Measurements from ENCODE around the gene PARVB. TPM values are rescaled to one million over a fixed set of nuclear protein-coding genes. Genes with fewer than 3 reads are reported as not detected.

The PARVB gene
- 10 to 100 TPM; 71.4 to 71.5 TPM for total RNA-seq

DNA sequence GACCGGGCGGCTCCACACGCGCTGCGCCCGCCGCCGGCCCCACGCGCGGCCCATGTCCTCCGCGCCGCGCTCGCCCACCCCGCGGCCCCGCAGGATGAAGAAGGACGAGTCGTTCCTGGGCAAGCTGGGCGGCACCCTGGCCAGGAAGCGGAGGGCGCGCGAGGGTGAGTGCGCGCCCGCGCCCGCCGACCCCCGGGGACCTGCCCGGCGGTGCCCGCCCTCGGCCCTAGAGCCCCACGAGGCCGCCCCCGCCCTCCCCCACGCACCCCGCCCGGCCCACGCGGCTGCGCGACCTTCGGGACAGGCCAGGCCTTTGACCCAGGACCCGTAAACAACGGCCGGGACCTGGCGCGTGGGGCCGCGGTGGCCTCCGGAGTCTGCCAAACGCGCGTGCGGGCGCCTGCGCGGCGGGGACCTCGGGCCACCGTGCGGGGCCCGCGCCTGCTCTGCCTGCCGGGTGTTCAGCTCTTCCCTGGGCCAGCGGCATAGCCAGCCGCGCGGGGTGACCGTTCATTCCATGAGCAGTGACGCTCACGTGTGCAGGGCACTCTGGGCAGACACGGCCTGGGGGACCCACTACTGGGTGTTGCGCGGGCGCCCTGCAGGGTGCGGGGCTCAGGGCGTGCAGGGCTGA, at the start of gene PARVB:
Gene PARVB (plus strand): TSS at position 15 of the 634 bp plus-strand sequence. CDS start 38 bp downstream, at position 53.
- Mint-ChIP-seq H3K27ac (peak within 1 kb of the TSS; percentile 98), H3K4me1 (peaks cover 42% of the 10 kb centered on the region), H3K36me3 (peaks cover 50% of the 10 kb centered on the region), H3K9me3 (no peaks in the 10 kb centered on the region), H3K27me3 (peaks cover 23% of the 10 kb centered on the region), H3K4me3 (peak within 1 kb of the TSS; percentile 92)
- DNase-seq, result peak; percentile 49

- H3K27ac Mint-ChIP-seq, result no peak overlapping the region
- no peak for DNase-seq
- H3K4me3 Mint-ChIP-seq, result no peak overlapping the region
- no peaks in the 10 kb centered on the region for H3K4me1 Mint-ChIP-seq
- H3K36me3 Mint-ChIP-seq, result peaks cover 25% of the 10 kb centered on the region
- H3K9me3 Mint-ChIP-seq, result no peaks in the 10 kb centered on the region
- H3K27me3 Mint-ChIP-seq, result no peaks in the 10 kb centered on the region
Observed at GRCh38 chr22:43975041-43975440, 49.1 kb upstream of the PARVB start.

DNA sequence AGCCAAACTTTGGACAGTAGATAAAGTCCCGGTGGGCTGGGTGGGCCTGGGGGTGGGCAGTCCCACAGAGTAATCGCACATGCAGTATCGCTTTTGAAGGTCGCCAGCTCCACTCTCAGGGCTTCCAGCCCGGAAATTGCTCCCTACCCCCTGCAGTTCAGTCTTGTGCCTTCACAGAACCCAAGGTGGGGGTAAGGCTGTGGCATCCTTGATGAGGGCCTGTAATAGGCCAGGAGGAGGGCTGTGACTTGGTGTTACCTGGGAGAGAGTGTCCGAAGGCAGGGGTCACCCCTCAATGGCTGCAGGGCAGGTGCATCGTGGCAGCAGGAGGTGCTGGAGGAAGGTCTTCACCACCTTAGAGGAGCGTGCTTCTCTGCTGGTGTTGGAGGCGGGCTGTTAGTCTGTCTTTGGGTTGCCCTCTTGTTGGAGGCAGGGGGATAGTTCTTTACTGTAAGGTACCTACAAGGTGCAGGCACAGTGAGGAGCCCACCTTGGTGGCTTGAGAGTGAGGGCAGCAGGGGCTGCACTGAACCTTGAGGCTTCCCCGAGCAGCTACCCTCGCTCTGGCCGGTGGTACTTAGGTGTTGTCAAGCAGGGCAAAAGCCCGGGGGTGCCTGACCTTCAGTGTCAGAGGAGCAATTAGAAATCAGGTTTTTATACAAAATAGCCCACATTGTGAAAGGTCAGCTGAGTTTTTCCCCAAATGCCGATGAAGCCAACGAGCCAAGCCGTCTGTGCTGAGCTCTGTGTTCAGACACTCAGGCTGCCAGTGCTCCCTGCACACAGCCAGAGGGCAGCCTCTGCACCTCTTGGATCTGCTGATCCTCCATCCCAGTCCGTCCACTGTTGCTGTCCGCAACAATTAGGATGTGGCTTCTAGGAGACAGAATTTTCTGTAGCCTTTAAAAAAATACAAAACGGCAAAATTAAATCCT, 47.0 kb upstream of the PARVB start:
- Mint-ChIP-seq H3K36me3 (peaks cover 28% of the 10 kb centered on the region), H3K4me3 (no peak overlapping the region), H3K4me1 (no peaks in the 10 kb centered on the region), H3K9me3 (no peaks in the 10 kb centered on the region), H3K27ac (no peak overlapping the region), H3K27me3 (no peaks in the 10 kb centered on the region)
- DNase-seq, result no peak

- Mint-ChIP-seq H3K4me3 (no peak overlapping the region), H3K36me3 (peaks cover 28% of the 10 kb centered on the region)
Observed at GRCh38 chr22:43978558-43978957, 45.5 kb upstream of the PARVB start.

DNA sequence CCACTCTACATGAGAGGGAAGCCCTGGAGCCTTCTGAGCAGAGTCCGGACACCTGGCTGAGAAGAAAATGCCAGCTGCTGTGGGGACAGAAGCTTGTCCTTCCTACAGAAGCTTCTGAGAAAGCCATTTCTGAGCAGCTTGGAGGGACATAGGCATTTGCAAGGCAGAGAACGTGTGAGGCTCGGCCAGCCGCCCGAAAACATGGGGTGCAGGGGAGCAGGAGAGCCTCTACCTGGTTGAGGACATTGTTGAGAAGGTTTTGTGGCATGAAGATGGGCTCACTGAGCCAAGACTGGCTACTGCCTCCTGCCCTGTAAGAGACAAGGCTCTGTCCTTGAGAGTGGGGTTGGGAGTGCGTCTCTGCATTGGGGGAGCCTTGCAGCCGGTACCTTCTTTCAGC, 43.5 kb upstream of the PARVB start:
- Mint-ChIP-seq H3K4me3 (no peak overlapping the region), H3K36me3 (peaks cover 29% of the 10 kb centered on the region), H3K27ac (no peak overlapping the region), H3K27me3 (no peaks in the 10 kb centered on the region), H3K9me3 (no peaks in the 10 kb centered on the region), H3K4me1 (no peaks in the 10 kb centered on the region)
- DNase-seq, result no peak

More at GRCh38 chr22:43978558-43978957, 45.5 kb upstream of the PARVB start:
- no peaks in the 10 kb centered on the region for H3K27me3 Mint-ChIP-seq
- H3K27ac Mint-ChIP-seq, result no peak overlapping the region
- H3K4me1 Mint-ChIP-seq, result no peaks in the 10 kb centered on the region
- H3K9me3 Mint-ChIP-seq, result no peaks in the 10 kb centered on the region
- DNase-seq, result no peak

DNA sequence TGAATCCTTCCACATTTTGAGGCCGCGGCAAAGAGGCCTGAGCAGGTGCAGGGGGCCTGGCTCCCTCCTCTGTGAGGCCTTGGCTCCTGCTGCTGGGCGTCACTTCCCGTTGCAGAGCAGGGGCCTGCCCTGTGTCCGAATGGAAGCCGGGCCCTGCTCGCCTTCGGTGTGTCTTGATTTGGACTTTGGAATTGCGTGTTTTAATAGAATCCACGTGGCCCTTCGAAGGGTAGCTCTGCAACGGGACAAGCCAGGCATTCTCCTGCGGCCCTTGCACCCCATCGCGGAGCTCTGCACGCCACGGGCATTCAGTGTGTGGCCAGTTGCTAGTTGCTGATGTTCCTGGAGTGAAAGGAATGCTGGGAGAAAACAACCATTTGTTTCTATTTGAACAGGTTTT, 43.1 kb upstream of the PARVB start:
- H3K4me1 Mint-ChIP-seq, result no peaks in the 10 kb centered on the region
- peaks cover 25% of the 10 kb centered on the region for H3K36me3 Mint-ChIP-seq
- no peaks in the 10 kb centered on the region for H3K27me3 Mint-ChIP-seq
- no peak overlapping the region for H3K27ac Mint-ChIP-seq
- H3K9me3 Mint-ChIP-seq, result no peaks in the 10 kb centered on the region
- H3K4me3 Mint-ChIP-seq, result no peak overlapping the region
- DNase-seq, result no peak

- Mint-ChIP-seq H3K4me1 (no peaks in the 10 kb centered on the region), H3K27ac (no peak overlapping the region), H3K9me3 (no peaks in the 10 kb centered on the region), H3K27me3 (no peaks in the 10 kb centered on the region), H3K36me3 (peaks cover 27% of the 10 kb centered on the region), H3K4me3 (no peak overlapping the region)
- DNase-seq, result no peak
Observed at GRCh38 chr22:43983808-43984207, 40.3 kb upstream of the PARVB start.

DNA sequence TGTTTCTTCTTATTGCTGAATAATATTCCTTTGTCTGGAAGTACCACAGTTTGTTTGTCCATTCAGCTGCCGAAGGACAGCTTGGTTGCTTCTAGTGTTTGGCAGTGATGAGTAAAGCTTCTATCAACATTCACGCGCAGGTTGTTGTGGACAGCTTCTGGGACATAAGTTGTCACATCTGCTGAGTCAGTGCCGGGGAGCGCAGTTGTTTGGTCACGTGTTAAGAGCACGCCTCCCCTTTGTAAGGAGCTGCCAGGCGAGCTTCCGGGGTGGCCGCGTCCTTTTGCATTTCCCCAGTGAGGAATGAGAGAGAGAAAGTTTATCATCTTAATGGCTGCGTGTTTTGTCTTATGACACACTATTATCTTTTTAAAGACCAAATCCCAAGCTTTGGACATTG, 38.6 kb upstream of the PARVB start:
- Mint-ChIP-seq H3K36me3 (peaks cover 14% of the 10 kb centered on the region), H3K4me3 (no peak overlapping the region), H3K27me3 (no peaks in the 10 kb centered on the region), H3K4me1 (no peaks in the 10 kb centered on the region), H3K9me3 (no peaks in the 10 kb centered on the region), H3K27ac (no peak overlapping the region)
- no peak for DNase-seq

DNA sequence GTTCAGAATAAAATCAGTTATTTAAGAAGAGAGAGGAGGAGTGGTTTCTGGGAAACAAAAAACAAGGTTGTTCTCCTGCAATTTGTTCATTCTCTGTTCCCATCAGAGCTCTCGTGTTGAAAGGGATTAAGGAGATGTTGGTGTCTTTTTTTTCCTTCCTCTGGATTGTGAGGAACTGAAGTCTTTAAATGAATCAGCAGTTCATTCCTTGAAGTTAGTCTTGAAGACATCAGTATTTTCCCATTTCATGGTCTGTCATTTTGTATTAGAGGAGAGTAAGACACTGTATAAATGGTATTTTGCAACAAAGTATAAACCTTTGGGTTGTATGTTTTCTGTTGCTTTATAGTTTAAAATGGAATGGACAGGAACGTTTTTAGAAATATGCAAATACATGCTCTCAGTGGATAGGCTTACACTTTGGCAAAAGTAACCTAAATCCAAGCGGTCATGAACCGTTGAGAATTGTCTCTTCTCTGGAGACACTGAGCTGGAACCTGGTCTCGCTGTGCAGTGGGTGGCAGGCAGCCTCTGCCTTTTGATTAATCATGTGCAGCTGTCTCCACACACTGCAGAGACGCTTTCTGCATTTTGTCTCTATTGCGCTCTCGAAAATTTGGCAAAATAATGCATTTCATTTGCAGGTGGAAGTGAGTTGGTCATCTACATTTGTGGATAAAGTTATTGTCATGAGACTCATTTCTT, 35.8 kb upstream of the PARVB start:
- DNase-seq, result no peak
- Mint-ChIP-seq H3K4me3 (no peak overlapping the region), H3K9me3 (no peaks in the 10 kb centered on the region), H3K36me3 (peaks cover 15% of the 10 kb centered on the region), H3K27me3 (no peaks in the 10 kb centered on the region), H3K27ac (no peak overlapping the region), H3K4me1 (peaks cover 3% of the 10 kb centered on the region)

DNA sequence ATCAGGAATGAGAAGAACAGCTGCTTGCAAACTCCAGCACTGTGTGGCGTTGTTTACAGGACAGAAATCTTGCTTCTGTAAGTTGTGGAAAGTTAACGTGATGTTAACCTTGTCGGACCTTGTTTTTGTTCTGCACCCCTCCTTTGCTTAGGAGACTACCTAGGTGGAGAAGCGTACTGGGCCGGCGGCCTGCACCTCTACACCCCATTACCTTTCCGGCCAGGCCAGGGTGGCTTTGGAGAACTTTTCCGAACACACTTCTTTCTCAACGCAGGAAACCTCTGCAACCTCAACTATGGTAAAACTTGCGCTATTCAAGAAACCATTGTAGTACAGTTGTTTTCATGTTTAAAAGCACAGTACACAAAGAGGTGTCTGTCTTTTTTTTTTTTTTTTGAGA, 35.1 kb upstream of the PARVB start:
- peaks cover 5% of the 10 kb centered on the region for H3K4me1 Mint-ChIP-seq
- peaks cover 17% of the 10 kb centered on the region for H3K36me3 Mint-ChIP-seq
- H3K27me3 Mint-ChIP-seq, result no peaks in the 10 kb centered on the region
- no peak overlapping the region for H3K27ac Mint-ChIP-seq
- no peak overlapping the region for H3K4me3 Mint-ChIP-seq
- no peak for DNase-seq
- no peaks in the 10 kb centered on the region for H3K9me3 Mint-ChIP-seq

GRCh38 chr22:43990044-43990443, 34.1 kb upstream of the PARVB start:
- H3K36me3 Mint-ChIP-seq, result peaks cover 21% of the 10 kb centered on the region

GRCh38 chr22:43991316-43992020, 32.6 kb upstream of the PARVB start:
- Mint-ChIP-seq H3K36me3 (peaks cover 27% of the 10 kb centered on the region), H3K27ac (no peak overlapping the region), H3K27me3 (no peaks in the 10 kb centered on the region), H3K9me3 (no peaks in the 10 kb centered on the region), H3K4me3 (no peak overlapping the region), H3K4me1 (peaks cover 17% of the 10 kb centered on the region)
- no peak for DNase-seq

More at GRCh38 chr22:43990044-43990443, 34.1 kb upstream of the PARVB start:
- DNase-seq, result no peak
- Mint-ChIP-seq H3K27me3 (no peaks in the 10 kb centered on the region), H3K4me3 (no peak overlapping the region), H3K27ac (no peak overlapping the region), H3K4me1 (peaks cover 9% of the 10 kb centered on the region), H3K9me3 (no peaks in the 10 kb centered on the region)

DNA sequence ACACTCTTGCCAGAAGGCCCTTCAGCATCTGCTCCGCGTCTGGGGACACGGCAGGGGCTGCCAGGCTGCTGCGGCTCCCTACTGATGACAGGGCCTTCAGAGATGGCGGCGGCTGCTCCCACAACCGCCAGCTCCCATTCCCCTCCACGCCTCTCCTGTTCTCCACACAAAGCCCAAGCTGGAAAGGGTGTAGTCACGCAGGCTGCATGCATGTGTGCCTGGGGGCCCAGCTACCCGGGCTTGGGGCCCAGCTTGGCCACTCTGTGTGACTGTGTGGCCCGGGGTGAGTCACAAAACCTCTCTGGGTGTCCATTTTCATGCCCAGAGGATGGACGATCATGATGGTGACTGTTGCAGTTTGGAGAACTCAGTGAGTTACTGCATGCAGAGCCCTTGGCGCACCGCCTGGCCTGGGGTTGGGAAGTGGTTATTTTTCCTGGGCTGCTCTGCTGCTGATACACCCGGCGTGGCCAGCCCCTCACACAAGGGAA, 31.7 kb upstream of the PARVB start:
- Mint-ChIP-seq H3K27me3 (no peaks in the 10 kb centered on the region), H3K36me3 (peaks cover 34% of the 10 kb centered on the region), H3K27ac (no peak overlapping the region), H3K4me3 (no peak overlapping the region), H3K4me1 (peaks cover 24% of the 10 kb centered on the region), H3K9me3 (no peaks in the 10 kb centered on the region)
- no peak for DNase-seq

DNA sequence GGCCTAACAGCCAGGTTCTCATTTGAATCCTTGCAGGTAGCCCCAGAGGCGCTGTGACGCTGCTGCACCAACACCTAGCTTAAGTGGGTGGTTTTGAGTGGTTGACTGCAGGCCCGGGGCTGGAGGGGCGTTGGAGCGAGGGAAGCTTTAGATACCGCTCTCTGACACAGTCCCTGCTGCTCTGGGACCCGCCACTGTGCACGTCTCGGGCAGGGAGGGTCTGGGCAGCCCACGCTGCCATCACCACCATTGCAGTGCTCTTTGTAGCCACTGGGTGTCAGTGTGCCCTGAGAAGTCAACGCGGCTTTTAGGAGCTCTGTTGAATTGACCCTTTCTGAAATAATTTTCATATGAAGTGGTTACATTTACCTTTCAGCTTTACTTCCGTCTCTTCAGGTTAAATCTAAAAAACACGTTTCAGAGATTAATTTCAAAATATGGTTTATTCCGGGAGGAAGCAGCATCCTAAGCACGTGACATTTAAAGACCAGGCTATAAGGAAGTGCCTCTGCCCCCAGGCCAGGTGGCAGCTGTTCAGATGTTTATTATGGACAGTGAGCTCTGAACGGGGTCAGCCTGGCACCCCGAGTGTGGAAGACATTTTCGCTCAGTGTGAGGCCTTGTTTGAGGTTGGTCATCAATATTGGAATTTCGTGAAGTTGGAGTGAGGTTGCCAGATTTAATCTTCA, 30.9 kb upstream of the PARVB start:
- peaks cover 24% of the 10 kb centered on the region for H3K4me1 Mint-ChIP-seq
- no peaks in the 10 kb centered on the region for H3K27me3 Mint-ChIP-seq
- no peaks in the 10 kb centered on the region for H3K9me3 Mint-ChIP-seq
- H3K27ac Mint-ChIP-seq, result no peak overlapping the region
- H3K36me3 Mint-ChIP-seq, result peaks cover 40% of the 10 kb centered on the region
- peak; percentile 58 for DNase-seq
- H3K4me3 Mint-ChIP-seq, result no peak overlapping the region

Data from activated naive CD8-positive, alpha-beta T cell treated with anti-CD3 and anti-CD28 coated beads for 36 hours (primary cell).